Measurements from ENCODE around the gene IDUA.
A peak's percentile ranks its signal among the peaks of the same experiment; 100 is the strongest.
"Not testable (repeated sequence)": the region's sequence is repeated elsewhere in the genome, so short reads cannot be mapped to it uniquely, and the experiment has no call there.

The IDUA gene

GRCh38 chr4:968221-968620 lies 18.6 kb upstream of the IDUA start:
- peak in 1 of 2 experiments; percentile 30 for DNase-seq

DNA sequence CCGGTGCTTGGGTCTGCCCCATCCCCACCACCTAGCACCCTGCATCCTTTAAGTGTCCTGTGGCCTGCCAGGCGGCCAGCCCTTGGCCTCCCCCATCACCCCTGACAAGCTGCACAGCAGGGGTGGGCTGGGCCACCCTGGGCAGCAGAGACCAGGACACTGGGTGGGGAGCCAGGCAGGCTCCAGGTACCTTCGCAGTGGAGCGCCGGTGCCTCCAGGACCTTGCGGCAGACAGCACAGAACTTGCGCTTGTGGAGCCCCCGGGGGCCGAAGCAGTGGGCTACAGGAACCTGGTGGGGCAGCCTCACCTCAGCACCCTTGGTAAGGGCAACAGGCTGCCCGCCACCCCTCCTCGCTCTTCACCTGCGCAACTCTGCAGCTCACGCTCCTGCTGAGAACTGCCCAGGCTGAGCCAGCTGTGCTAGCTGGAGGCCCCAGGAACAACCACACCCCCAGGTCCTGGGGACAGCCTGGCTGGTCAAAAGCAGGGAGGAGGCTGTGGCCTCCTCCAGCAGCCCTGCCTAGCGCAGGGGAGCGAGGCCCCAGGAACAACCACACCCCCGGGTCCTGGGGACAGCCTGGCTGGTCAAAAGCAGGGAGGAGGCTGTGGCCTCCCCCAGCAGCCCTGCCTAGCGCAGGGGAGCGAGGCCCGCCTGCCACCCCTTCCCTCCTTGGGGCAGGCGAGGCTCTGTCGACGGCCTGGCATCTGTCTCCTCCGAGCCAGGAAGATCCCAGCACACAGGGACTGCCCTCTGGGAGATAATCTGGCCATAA lies 18.0 kb upstream of the IDUA start:
- no peak for DNase-seq

GRCh38 chr4:970046-970745 lies 16.6 kb upstream of the IDUA start:
- DNase-seq = no peak

GRCh38 chr4:970854-971520 lies 15.9 kb upstream of the IDUA start:
- no peak for DNase-seq

- DNase-seq = no peak
Measured at GRCh38 chr4:971666-972500, 15.0 kb upstream of the IDUA start.

GRCh38 chr4:972651-973424 lies 14.0 kb upstream of the IDUA start:
- DNase-seq = peak in 1 of 2 experiments; percentile 62

DNA sequence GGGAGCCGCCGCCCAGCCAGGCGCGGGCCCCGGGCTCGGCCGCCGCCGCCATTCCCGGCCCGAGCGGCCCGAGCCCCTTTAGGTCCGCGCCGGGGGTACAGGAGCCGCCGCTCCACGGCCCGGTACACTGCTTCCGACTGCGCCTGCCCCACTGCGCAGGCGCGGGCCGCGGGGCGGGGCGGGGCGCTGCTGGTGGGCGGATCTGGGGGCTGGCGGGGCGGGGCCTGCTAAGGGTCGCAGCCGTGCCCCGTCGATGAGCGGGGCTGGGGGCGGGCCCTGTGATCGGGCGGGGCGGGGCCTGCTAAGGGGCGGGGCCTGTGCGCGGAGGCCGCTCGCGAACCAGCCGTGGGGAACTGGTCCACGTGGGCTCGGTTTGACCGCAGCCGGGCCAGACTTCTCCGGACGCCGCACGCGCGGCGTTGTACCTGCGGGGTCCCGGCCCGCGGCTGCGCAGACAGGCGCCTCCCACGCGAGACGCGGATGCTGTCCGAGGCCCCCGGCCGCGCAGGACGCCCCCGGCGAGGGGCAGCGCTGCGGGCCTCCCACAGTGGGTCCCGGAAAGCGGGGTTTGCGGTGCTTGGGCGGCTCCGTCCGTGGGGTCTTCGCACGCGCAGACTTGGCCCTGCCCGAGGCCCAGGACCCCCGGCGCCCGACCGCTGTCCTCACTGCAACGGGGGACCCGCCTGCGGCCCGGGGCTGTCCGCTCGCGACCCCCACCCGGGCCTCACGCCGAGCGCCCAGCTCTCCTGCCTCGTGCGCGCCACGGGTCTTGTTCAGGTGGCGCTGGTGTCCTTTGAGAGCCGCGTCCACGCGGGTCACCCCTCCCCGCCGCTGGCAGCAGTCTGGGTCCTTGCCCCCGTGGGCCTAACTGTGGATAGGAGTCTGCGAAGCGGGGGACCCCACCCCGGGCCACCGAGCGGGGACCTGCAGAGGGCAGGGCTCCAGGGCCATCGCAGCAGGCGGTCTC lies 13.1 kb upstream of the IDUA start, which contains the start of gene DGKQ:
TSS of gene DGKQ (minus strand) at position 139 of the 967 bp plus-strand sequence. CDS start at position 52, 87 bp downstream.
- peak in 1 of 2 experiments; percentile 80 for DNase-seq

GRCh38 chr4:974668-975067 lies 12.2 kb upstream of the IDUA start:
- no peak for DNase-seq

DNA sequence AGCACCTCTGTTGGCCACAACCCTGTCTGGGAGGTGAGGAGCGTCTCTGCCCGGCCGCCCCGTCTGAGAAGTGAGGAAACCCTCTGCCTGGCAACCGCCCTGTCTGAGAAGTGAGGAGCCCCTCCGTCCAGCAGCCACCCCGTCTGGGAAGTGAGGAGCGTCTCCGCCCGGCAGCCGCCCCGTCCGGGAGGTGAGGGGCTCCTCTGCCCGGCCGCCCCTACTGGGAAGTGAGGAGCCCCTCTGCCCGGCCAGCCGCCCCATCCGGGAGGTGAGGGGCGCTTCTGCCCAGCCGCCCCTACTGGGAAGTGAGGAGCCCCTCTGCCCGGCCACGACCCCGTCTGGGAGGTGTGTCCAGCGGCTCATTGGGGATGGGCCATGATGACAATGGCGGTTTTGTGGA lies 10.8 kb upstream of the IDUA start:
- not testable (repeated sequence) for DNase-seq

DNA sequence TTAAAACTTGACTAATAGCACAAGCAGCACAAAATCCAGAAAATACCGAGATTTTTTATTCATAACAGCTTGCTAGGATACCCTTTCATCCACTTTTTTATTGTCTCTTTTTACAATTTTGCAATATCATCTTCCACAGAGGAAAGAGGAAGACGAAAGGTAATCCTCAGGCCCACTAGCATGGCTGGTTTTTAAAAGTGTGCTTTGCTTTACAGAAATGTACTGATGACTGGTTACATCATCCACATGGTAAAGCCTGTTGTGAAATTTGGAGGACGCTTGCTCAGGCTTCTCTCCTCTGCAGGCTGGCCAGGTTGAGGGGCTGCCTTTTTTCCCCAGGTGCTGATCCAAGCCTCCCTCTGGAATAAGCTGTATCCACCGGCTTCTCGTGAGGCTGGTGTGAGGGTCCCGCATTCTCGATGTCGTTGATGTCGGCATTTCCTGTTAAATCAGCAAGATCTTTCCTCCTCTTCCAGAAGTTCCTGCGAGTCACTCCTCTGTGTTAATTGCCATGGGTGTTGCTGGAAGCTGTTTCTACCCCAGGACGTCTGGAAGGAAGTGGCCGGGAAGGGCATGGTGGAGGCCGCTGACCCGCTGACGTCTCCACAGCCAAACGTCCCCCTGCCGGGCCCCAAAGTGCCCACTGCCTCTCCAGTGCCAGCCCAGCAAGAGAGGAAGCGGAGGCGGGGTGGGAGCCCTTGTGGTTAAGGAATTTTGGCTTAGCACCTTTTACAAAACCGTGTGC lies 7.7 kb upstream of the IDUA start:
- no peak for DNase-seq

DNA sequence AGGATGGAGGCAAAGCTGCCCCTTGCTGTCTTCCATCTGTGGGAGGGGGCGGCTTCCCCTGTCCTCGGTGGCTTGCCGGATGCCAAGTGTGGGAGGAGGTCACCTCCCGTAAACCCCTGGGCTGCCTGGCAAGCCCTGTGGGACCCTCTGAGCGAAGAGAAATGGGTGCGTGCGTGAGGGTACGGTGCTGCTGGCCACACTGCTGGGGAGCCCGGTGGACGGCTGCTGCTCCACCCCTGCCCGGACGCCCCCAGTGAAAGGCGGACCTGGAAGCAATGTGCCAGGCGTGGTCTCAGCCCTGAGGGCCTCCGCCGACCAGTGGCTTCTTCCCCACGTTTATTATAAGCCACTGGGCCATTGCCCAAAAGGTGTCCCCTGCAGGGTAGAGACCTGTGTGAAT lies 4.6 kb upstream of the IDUA start:
- DNase-seq = no peak

DNA sequence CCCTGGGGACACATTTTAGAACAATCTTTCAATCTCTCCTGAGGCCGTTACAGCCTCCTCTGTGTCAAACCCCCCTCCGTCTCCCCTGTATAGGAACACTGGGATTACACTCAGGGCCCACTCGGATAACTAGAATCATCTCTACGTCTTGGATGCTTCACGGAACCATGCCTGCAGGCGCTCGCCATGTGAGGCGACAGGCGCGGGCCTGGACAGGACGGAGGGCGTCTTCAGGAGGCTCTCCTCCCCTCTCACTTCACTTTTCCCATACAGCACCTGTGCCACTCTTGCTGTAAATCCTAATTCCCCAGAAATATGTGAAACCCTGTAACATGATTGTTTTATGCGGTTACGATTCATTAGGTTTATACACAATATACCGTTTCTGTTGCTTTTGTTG lies 4.0 kb upstream of the IDUA start:
- no peak for DNase-seq

- DNase-seq = no peak
Measured at GRCh38 chr4:984336-985054, 2.3 kb upstream of the IDUA start.

GRCh38 chr4:985123-985830 lies 1.6 kb upstream of the IDUA start:
- peak; percentile 52 to 88 for DNase-seq

GRCh38 chr4:986428-986878 lies 391 bp upstream of the IDUA start:
- peak in 1 of 2 experiments; percentile 67 for DNase-seq

DNA sequence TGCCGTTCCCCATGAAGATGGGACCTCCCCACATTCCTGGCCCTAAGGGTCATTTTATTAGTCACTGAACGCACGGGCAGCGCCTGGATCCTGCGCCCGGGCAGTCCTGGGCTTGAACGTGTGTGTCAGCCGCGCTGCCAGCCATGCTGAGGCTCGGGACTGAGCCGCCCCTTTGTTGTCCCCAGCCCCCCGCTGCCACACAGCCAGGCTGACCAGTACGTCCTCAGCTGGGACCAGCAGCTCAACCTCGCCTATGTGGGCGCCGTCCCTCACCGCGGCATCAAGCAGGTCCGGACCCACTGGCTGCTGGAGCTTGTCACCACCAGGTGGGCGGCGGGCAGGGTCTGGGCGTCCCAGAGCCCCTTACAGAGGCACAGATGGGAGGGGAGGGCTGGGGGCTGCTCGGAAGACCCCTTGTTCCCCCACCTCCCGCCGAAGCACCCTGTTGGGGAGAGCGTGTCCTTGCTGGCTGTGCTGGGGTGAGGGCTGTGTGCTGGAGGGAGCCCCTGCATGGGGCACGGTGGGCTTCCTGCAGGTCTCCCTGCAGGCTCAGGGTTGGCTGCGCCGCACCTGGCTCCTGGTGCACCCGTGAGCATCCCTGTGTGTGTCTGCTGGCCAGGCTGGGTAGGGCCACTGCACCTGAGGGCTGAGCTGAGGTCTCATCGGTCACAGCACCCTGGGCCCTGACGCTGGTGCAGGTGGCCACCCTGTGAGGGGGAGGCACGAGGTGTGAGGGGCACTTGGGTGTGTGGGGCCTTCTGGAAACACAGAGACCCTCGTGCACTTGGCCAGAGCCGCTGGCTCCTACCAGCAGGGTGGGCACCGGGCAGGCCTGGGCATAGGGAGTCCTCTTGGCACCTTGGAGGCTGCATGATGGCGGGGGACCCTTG lies 1.0 kb downstream of the IDUA start:
- DNase-seq = no peak

Data from NCI-H526 (cell line).